Ascending aorta (tissue), 2 donors: ENCODE data around the gene PROC. TPM values are rescaled to one million over a fixed set of nuclear protein-coding genes. Genes with fewer than 3 reads are reported as not detected.

Experiments used
- DNase-seq, 2 donors: peaks; one replicate each; pipeline ENCODE4 v3.0.0-alpha.2; 2019; ENCODE audit warnings: low spot score in 2 of 2
- H3K27ac ChIP-seq, 2 donors: fragments of 200-600 bp; sonication (generic); one replicate each; pipeline ENCODE4 v1.5.1; 2016 to 2017; ENCODE audit warnings: mild to moderate bottlenecking in 1 of 2
- H3K27me3 ChIP-seq: fragments of 200-600 bp; sonication (generic); one replicate; pipeline ENCODE4 v1.5.1; 2017
- H3K36me3 ChIP-seq, 2 donors: fragments of 200-600 bp; sonication (generic); one replicate each; pipeline ENCODE4 v1.5.1; 2016
- H3K4me1 ChIP-seq, 2 donors: fragments of 200-600 bp; sonication (generic); one replicate each; pipeline ENCODE4 v1.5.1; 2016 to 2017; ENCODE audit warnings: mild to moderate bottlenecking in 1 of 2
- H3K4me3 ChIP-seq, 2 donors: fragments of 200-600 bp; sonication (generic); one replicate each; pipeline ENCODE4 v1.5.1; 2016 to 2017; ENCODE audit warnings: mild to moderate bottlenecking in 1 of 2
- H3K9me3 ChIP-seq, 2 donors: fragments of 200-600 bp; sonication (generic); one replicate each; pipeline ENCODE4 v1.5.1; 2016
- intact Hi-C: fragments of 100-400 bp; cut with DNase I; formaldehyde crosslinking; loops from one replicate; pipeline ENCODE4 v1.15.1; 2023
- total RNA-seq: library from RNA; depleted of rRNA; stranded (reverse); fragments of >200 nt; gene quantifications from one replicate; pipeline ENCODE4 v1.1.0, GENCODE V29; 2016
- TF ChIP-seq, protein P1 (sequence below), 3 experiments: fragments of 200-600 bp in 2 of 3; fragments of 450-650 bp in 1 of 3; sonication (generic) in 2 of 3; IDR thresholded peaks; one replicate each; pipeline ENCODE4 v1.5.1; 2016 to 2019; ENCODE audit warnings: antibody characterized with exemption in 3 of 3, mild to moderate bottlenecking in 1 of 3, moderate library complexity in 1 of 3

The PROC gene
- total RNA-seq, 1 donor from 2014 or later = not detected

DNA sequence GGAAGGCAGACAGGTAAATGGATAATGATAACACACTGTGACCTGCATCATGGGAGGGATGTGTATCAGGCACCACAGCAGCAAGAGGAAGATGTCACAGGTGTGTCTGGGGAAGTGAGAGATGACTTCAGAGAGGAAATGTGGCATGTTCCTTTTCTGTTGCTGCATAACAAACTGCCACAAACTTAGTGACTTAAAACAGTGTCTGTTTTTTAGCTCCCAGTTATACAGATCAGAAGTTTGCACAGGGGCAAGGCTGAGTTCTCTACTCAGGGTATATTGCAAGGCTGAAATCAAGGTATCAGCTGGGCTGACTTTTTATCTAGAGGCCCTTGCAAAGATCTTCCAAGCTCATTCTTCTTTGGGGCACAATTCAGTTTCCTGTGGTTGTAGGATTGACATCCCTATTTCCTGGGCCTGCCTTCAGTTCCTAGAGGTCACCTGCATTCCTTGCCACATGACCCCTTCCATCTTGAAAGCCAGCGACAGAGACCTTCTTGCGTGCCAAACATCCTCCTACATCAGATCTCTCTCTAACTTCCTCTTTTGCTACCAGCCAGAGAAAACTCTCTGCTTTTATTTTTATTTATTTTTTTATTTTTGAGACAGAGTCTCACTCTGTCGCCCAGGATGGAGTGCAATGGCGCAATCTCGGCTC lies 28.3 kb upstream of the PROC start:
- TF ChIP-seq, protein P1, sequence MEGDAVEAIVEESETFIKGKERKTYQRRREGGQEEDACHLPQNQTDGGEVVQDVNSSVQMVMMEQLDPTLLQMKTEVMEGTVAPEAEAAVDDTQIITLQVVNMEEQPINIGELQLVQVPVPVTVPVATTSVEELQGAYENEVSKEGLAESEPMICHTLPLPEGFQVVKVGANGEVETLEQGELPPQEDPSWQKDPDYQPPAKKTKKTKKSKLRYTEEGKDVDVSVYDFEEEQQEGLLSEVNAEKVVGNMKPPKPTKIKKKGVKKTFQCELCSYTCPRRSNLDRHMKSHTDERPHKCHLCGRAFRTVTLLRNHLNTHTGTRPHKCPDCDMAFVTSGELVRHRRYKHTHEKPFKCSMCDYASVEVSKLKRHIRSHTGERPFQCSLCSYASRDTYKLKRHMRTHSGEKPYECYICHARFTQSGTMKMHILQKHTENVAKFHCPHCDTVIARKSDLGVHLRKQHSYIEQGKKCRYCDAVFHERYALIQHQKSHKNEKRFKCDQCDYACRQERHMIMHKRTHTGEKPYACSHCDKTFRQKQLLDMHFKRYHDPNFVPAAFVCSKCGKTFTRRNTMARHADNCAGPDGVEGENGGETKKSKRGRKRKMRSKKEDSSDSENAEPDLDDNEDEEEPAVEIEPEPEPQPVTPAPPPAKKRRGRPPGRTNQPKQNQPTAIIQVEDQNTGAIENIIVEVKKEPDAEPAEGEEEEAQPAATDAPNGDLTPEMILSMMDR (IDR thresholded peaks at IDR 0.05) = no peak
- Histone ChIP-seq H3K27me3 (no peaks in the 10 kb centered on the region), H3K4me3 (no peak overlapping the region), H3K4me1 (peaks cover 8 to 19% of the 10 kb centered on the region in 2 donors), H3K9me3 (no peaks in the 10 kb centered on the region), H3K36me3 (no peaks in the 10 kb centered on the region), H3K27ac (no peak overlapping the region)
- intact Hi-C loops = loop anchor here (5.0 to 10.0 kb wide), 2 partner anchors 117 to 285 kb away; partner anchors contain the start of gene LIMS2
- DNase-seq = no peak

DNA sequence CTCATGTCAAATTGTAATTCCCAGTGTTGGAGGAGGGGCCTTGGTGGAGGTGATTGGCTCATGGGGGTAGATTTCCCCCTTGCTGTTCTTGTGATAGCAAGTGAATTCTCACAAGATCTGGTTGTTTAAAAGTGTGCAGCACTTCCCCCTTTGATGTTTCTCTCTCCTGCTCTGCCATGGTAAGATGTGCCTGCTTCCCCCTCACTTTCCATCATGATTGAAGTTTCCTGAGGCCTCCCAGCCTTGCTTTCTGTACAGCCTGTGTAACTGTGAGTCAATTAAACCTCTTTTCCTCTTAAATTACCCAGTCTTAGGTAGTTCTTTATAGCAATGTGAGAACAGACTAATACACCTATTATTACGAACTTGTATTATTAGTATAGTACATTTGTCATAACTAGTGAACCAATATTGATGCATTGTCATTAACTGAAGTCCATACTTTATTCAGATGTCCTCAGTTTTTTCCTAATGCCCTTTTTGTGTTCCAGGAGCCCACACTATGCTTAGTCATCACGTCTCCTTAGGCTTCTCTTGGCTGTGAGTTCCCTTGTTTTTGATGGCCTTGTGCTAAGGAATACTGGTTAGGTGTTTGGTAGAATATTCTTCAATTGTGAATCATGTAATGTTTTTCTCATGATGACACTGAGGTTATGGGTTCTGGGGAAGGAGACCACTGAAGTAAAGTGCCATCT lies 25.9 kb upstream of the PROC start:
- H3K4me3 ChIP-seq = no peak overlapping the region
- peak overlapping the region; percentile 66 to 79 for H3K27ac ChIP-seq
- intact Hi-C loops = no loop called here
- H3K27me3 ChIP-seq = no peaks in the 10 kb centered on the region
- DNase-seq = no peak
- peaks cover 8 to 15% of the 10 kb centered on the region in 2 donors for H3K4me1 ChIP-seq
- no peaks in the 10 kb centered on the region for H3K9me3 ChIP-seq
- no peaks in the 10 kb centered on the region for H3K36me3 ChIP-seq
- TF ChIP-seq, protein P1 (IDR thresholded peaks at IDR 0.05) = no peak

DNA sequence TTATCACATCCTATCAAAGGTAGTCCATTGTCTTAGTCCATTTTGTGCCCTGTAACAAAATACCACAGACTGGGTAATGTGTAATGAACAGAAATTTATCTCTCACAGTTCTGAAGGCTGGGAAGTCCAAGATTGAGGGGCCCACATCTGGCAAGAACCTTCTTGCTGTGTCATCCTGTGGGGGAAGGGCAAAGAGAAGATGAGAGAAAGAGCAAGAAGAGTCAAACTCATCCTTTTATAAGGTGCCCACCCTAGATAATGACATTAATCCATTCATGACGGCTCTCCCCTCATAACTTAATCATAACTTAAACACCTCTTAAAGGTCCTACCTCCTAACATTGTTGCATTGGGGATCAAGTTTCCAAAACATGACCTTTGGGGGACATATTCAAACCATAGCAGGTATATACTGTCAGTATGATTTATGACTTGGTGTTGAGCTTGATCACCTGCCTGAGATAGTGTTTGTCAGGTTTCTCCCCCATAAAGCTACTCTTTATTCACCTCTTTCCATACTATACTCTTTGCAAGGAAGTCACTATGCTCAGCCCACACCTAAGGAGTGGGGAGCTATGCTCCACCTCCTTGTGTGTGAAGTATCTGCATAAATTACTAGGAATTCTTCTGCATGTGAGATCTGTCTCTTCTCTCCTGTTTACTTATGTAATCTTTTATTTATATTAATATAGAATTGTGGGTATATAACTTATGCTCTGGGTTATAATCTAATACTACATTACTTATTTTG lies 25.2 kb upstream of the PROC start:
- no peak for DNase-seq
- no peak overlapping the region for H3K4me3 ChIP-seq
- H3K27me3 ChIP-seq = no peaks in the 10 kb centered on the region
- H3K36me3 ChIP-seq = no peaks in the 10 kb centered on the region
- H3K9me3 ChIP-seq = no peaks in the 10 kb centered on the region
- intact Hi-C loops = no loop called here
- peaks cover 14 to 22% of the 10 kb centered on the region in 2 donors for H3K4me1 ChIP-seq
- TF ChIP-seq, protein P1 (IDR thresholded peaks at IDR 0.05) = no peak
- peak overlapping the region; percentile 61 to 79 for H3K27ac ChIP-seq

DNA sequence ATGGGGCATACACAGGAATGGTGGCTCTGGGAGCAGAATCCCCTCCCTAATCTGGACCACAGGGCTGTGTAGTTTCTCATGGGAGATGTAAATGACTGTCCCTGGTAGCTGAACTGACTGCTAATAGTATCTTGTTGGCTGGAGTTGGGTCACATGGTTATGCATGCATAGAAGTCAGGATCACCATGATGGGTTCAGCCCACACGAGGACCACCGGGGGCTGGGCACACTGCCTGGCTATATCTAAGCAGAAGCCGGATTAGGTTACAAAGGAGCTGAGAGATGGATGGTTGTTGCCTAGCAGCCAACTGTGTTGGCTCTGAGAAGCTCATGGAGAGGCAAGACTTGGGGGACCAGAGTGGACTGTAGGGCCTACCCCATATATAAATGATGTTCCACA lies 23.7 kb upstream of the PROC start:
- H3K36me3 ChIP-seq = no peaks in the 10 kb centered on the region
- no peak overlapping the region for H3K4me3 ChIP-seq
- TF ChIP-seq, protein P1 (IDR thresholded peaks at IDR 0.05) = no peak
- intact Hi-C loops = no loop called here
- peak overlapping the region; percentile 47 to 61 for H3K27ac ChIP-seq
- DNase-seq = no peak
- H3K4me1 ChIP-seq = peaks cover 11 to 29% of the 10 kb centered on the region in 2 donors
- H3K27me3 ChIP-seq = no peaks in the 10 kb centered on the region
- H3K9me3 ChIP-seq = no peaks in the 10 kb centered on the region

DNA sequence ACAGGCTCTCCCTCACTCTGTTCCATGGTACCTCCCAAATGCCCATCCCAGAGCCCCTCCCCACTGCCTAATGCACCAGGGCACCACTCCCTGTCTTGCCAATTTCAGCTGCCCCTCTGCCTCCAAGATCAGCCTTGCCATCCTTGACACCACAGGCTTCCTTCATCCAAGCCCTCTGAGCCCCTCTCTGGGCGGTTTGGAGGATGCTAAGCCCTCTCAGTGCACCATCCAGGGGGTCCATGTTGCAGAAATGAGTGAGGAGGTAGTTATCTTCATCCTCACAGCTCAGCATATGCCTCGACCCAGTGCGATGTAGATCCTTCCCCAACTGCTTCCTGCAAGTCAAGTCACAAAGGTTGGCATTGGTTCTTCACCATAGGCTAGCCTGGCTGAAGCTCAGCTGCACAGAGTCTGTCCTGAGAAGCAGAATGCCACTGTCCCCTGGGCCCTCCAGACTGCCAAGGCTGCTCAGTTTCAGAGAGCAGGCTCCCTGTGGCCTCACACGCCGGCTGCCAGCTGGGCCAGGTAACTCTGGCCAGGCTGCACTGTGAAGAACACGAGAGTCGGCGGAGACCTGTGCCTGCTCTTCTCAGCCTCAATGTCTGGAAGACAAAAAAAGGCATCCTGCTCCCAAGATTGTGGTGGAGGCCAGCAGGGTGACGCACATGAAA lies 20.5 kb upstream of the PROC start:
- H3K27me3 ChIP-seq = no peaks in the 10 kb centered on the region
- no peak overlapping the region for H3K4me3 ChIP-seq
- H3K4me1 ChIP-seq = peaks cover 6 to 28% of the 10 kb centered on the region in 2 donors
- intact Hi-C loops = loop anchor here (1.0 kb wide), 1 partner anchor 10 kb away; no protein-coding TSS in a partner anchor
- TF ChIP-seq, protein P1 (IDR thresholded peaks at IDR 0.05) = no peak
- peak overlapping the region; percentile 65 to 66 for H3K27ac ChIP-seq
- H3K36me3 ChIP-seq = no peaks in the 10 kb centered on the region
- DNase-seq = no peak
- H3K9me3 ChIP-seq = no peaks in the 10 kb centered on the region
